ENCODE measurements around the gene CLCN7.

The CLCN7 gene

GRCh38 chr16:1460602-1461138 is 14.2 kb downstream of the CLCN7 start:
- no peak for DNase-seq

GRCh38 chr16:1459967-1460366 is 14.9 kb downstream of the CLCN7 start:
- DNase-seq, result no peak

GRCh38 chr16:1458977-1459341 is 15.9 kb downstream of the CLCN7 start:
- no peak for DNase-seq

- DNase-seq, result no peak
Measured at GRCh38 chr16:1458336-1458976, 16.4 kb downstream of the CLCN7 start.

GRCh38 chr16:1457489-1458245 is 17.2 kb downstream of the CLCN7 start:
- no peak for DNase-seq

GRCh38 chr16:1456951-1457350 is 17.9 kb downstream of the CLCN7 start:
- no peak for DNase-seq

- DNase-seq, result no peak
Measured at GRCh38 chr16:1455190-1456171, 19.3 kb downstream of the CLCN7 start.

- no peak for DNase-seq
Measured at GRCh38 chr16:1454561-1454960, 20.3 kb downstream of the CLCN7 start.

GRCh38 chr16:1453316-1453715 is 21.5 kb downstream of the CLCN7 start:
- no peak for DNase-seq

- DNase-seq, result no peak
Measured at GRCh38 chr16:1452530-1452929, 22.3 kb downstream of the CLCN7 start.

- DNase-seq, result no peak
Measured at GRCh38 chr16:1451702-1452392, 23.0 kb downstream of the CLCN7 start.

GRCh38 chr16:1450841-1451240 is 24.0 kb downstream of the CLCN7 start:
- no peak for DNase-seq

GRCh38 chr16:1450218-1450617 is 24.6 kb downstream of the CLCN7 start:
- no peak for DNase-seq

GRCh38 chr16:1449201-1449788 is 25.5 kb downstream of the CLCN7 start:
- DNase-seq, result no peak

- DNase-seq, result no peak
Measured at GRCh38 chr16:1448536-1449116, 26.2 kb downstream of the CLCN7 start.

- DNase-seq, result no peak
Measured at GRCh38 chr16:1447965-1448364, 26.9 kb downstream of the CLCN7 start.

- DNase-seq, result no peak
Measured at GRCh38 chr16:1446296-1447080, 28.3 kb downstream of the CLCN7 start.

- no peak for DNase-seq
Measured at GRCh38 chr16:1445518-1446203, 29.2 kb downstream of the CLCN7 start.

- DNase-seq, result no peak
Measured at GRCh38 chr16:1444730-1445517, 29.9 kb downstream of the CLCN7 start.
